Neuronal stem cell (in vitro differentiated cells): ENCODE measurements around the gene RASGRF1. TPM values are rescaled to one million over a fixed set of nuclear protein-coding genes. Genes with fewer than 3 reads are reported as not detected.

Experiments used
- DNase-seq: peaks from one replicate; pipeline ENCODE4 v3.0.0-alpha.2; 2013; ENCODE audit warnings: low spot score
- H2AFZ ChIP-seq: one replicate; pipeline ENCODE4 v1.6.1; 2013; ENCODE audit warnings: mild to moderate bottlenecking, low read length, inconsistent platforms
- H2AK5ac ChIP-seq: 2 replicates; pipeline ENCODE4 v1.6.1; 2013; ENCODE audit warnings: low read depth, mild to moderate bottlenecking, inconsistent platforms, low read length, moderate library complexity, mixed read lengths
- H2BK120ac ChIP-seq: 2 replicates; pipeline ENCODE4 v1.6.1; 2013; ENCODE audit warnings: low read depth, mild to moderate bottlenecking, inconsistent platforms, low read length, moderate library complexity, mixed read lengths
- H2BK12ac ChIP-seq: one replicate; pipeline ENCODE4 v1.6.1; 2013; ENCODE audit warnings: low read length, inconsistent platforms
- H2BK15ac ChIP-seq: 2 replicates; pipeline ENCODE4 v1.6.1; 2013; ENCODE audit warnings: mild to moderate bottlenecking, low read length, inconsistent platforms, mixed read lengths
- H2BK5ac ChIP-seq: one replicate; pipeline ENCODE4 v1.6.1; 2013; ENCODE audit warnings: inconsistent platforms, mild to moderate bottlenecking, low read length, moderate library complexity
- H3K14ac ChIP-seq: one replicate; pipeline ENCODE4 v1.6.1; 2013; ENCODE audit warnings: low read length, inconsistent platforms
- H3K18ac ChIP-seq: 2 replicates; pipeline ENCODE4 v1.6.1; 2013; ENCODE audit warnings: low read length, inconsistent platforms
- H3K23ac ChIP-seq: 2 replicates; pipeline ENCODE4 v1.6.1; 2013; ENCODE audit warnings: low read depth, mild to moderate bottlenecking, mixed read lengths, low read length, inconsistent platforms; ENCODE audit not compliant: poor library complexity
- H3K27ac ChIP-seq: replicated peaks from 3 replicates; pipeline ENCODE4 v1.5.1; 2013; ENCODE audit warnings: low read length, inconsistent platforms
- H3K27me3 ChIP-seq, 3 experiments: 2 replicates each; pipeline ENCODE4 v1.6.1; 2013; ENCODE audit warnings: low read length in 3 of 3, mild to moderate bottlenecking in 2 of 3, inconsistent platforms in 1 of 3, low read depth in 1 of 3, mixed read lengths in 1 of 3, moderate library complexity in 1 of 3; ENCODE audit not compliant: control insufficient read depth in 3 of 3, insufficient read depth in 3 of 3
- H3K36me3 ChIP-seq, 2 donors: replicated peaks in 1 of 2; 2 replicates each; pipeline ENCODE4 v1.6.1; 2013; ENCODE audit warnings: low read length in 2 of 2; ENCODE audit not compliant: control insufficient read depth in 2 of 2, insufficient read depth in 2 of 2
- H3K4ac ChIP-seq: 2 replicates; pipeline ENCODE4 v1.6.1; 2013; ENCODE audit warnings: inconsistent platforms, mild to moderate bottlenecking, low read length, moderate library complexity
- H3K4me1 ChIP-seq, 2 donors: 1 replicate in 1 of 2; 2 replicates in 1 of 2; pipeline ENCODE4 v1.6.1; 2013; ENCODE audit warnings: low read length in 2 of 2, low read depth in 1 of 2; ENCODE audit not compliant: control insufficient read depth in 2 of 2, insufficient read depth in 1 of 2
- H3K4me2 ChIP-seq: one replicate; pipeline ENCODE4 v1.6.1; 2013; ENCODE audit warnings: mild to moderate bottlenecking, low read length, inconsistent platforms; ENCODE audit not compliant: insufficient read depth, poor library complexity, severe bottlenecking
- H3K4me3 ChIP-seq, 2 donors: 2 replicates each; pipeline ENCODE4 v1.5.1; 2013; ENCODE audit warnings: low read length in 2 of 2, mild to moderate bottlenecking in 2 of 2, inconsistent platforms in 1 of 2, moderate library complexity in 1 of 2
- H3K79me1 ChIP-seq: one replicate; pipeline ENCODE4 v1.6.1; 2013; ENCODE audit warnings: low read depth, mild to moderate bottlenecking, inconsistent platforms, low read length, moderate library complexity
- H3K9ac ChIP-seq: one replicate; pipeline ENCODE4 v1.6.1; 2013; ENCODE audit warnings: mild to moderate bottlenecking, low read depth, low read length, inconsistent platforms; ENCODE audit not compliant: poor library complexity
- H3K9me3 ChIP-seq, 2 donors: replicated peaks in 1 of 2; 2 replicates each; pipeline versions ENCODE3 to v1.6.1; 2013; ENCODE audit warnings: low read length in 2 of 2, mild to moderate bottlenecking in 2 of 2, inconsistent platforms in 1 of 2, low read depth in 1 of 2, mixed read lengths in 1 of 2, moderate library complexity in 1 of 2; ENCODE audit not compliant: control insufficient read depth in 2 of 2, insufficient read depth in 1 of 2
- H4K8ac ChIP-seq: one replicate; pipeline ENCODE4 v1.6.1; 2013; ENCODE audit warnings: low read depth, mild to moderate bottlenecking, inconsistent platforms, low read length, moderate library complexity
- H4K91ac ChIP-seq: one replicate; pipeline ENCODE4 v1.6.1; 2013; ENCODE audit warnings: low read length, low read depth, mild to moderate bottlenecking, inconsistent platforms; ENCODE audit not compliant: poor library complexity
- WGBS, 2 donors: extraction: QIAGEN DNeasy Blood & Tissue Kit; methylation state at CpG; one replicate each; pipeline ENCODE4 v1.1.7; 2013; ENCODE audit warnings: missing lambda C conversion rate in 2 of 2, mixed read lengths in 1 of 2; ENCODE audit not compliant: insufficient read length in 2 of 2, insufficient replicate concordance in 1 of 2; ENCODE audit errors: extremely low coverage in 2 of 2; 5-methylcytosine and 5-hydroxymethylcytosine counted together
- polyA plus RNA-seq, 2 experiments: library from polyadenylated mRNA; stranded (reverse); fragments of 200-250 nt; gene quantifications; one replicate each; pipeline ENCODE4 v1.2.3, GENCODE V29; 2013

RASGRF1 gene, protein sequence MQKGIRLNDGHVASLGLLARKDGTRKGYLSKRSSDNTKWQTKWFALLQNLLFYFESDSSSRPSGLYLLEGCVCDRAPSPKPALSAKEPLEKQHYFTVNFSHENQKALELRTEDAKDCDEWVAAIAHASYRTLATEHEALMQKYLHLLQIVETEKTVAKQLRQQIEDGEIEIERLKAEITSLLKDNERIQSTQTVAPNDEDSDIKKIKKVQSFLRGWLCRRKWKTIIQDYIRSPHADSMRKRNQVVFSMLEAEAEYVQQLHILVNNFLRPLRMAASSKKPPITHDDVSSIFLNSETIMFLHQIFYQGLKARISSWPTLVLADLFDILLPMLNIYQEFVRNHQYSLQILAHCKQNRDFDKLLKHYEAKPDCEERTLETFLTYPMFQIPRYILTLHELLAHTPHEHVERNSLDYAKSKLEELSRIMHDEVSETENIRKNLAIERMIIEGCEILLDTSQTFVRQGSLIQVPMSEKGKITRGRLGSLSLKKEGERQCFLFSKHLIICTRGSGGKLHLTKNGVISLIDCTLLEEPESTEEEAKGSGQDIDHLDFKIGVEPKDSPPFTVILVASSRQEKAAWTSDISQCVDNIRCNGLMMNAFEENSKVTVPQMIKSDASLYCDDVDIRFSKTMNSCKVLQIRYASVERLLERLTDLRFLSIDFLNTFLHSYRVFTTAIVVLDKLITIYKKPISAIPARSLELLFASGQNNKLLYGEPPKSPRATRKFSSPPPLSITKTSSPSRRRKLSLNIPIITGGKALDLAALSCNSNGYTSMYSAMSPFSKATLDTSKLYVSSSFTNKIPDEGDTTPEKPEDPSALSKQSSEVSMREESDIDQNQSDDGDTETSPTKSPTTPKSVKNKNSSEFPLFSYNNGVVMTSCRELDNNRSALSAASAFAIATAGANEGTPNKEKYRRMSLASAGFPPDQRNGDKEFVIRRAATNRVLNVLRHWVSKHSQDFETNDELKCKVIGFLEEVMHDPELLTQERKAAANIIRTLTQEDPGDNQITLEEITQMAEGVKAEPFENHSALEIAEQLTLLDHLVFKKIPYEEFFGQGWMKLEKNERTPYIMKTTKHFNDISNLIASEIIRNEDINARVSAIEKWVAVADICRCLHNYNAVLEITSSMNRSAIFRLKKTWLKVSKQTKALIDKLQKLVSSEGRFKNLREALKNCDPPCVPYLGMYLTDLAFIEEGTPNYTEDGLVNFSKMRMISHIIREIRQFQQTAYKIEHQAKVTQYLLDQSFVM (N-terminal part only)
- 0.07 TPM for polyA plus RNA-seq (2013, experiment 1 of 2)
- 0.01 TPM for polyA plus RNA-seq (2013, experiment 2 of 2)

- no peaks in the 10 kb centered on the region for H3K36me3 ChIP-seq
- H3K79me1 ChIP-seq, result no peaks in the 10 kb centered on the region
- H2BK12ac ChIP-seq, result no peak within 1 kb of the TSS
- peak within 1 kb of the TSS; percentile 79 for H3K4me2 ChIP-seq
- H3K4ac ChIP-seq, result no peak within 1 kb of the TSS
- peaks cover 0 to 3% of the 10 kb centered on the region in 2 donors for H3K4me1 ChIP-seq
- peak within 1 kb of the TSS; percentile 61 for H3K9ac ChIP-seq
- no peak within 1 kb of the TSS for H3K14ac ChIP-seq
- H2AK5ac ChIP-seq, result no peak within 1 kb of the TSS
- H4K8ac ChIP-seq, result no peak within 1 kb of the TSS
- H2AFZ ChIP-seq, result peak within 1 kb of the TSS; percentile 56
- H2BK120ac ChIP-seq, result peak within 1 kb of the TSS; percentile 20
- peaks cover 27 to 93% (median 55%) of the 10 kb centered on the region in 3 experiments for H3K27me3 ChIP-seq
- no peak within 1 kb of the TSS for H2BK15ac ChIP-seq
- peak within 1 kb of the TSS in 1 of 2 donors; percentile 65 for H3K4me3 ChIP-seq
- no CpG with 5 or more reads among the region's 61 CpGs for WGBS, 2 donors
- no peak within 1 kb of the TSS for H2BK5ac ChIP-seq
- peak; percentile 42 for DNase-seq
- no peak within 1 kb of the TSS for H4K91ac ChIP-seq
- peak within 1 kb of the TSS; percentile 94 for H3K23ac ChIP-seq
- H3K18ac ChIP-seq, result peak within 1 kb of the TSS; percentile 71
- no peak within 1 kb of the TSS for H3K27ac ChIP-seq
- peaks cover 0 to 6% of the 10 kb centered on the region in 2 donors for H3K9me3 ChIP-seq
Measured at GRCh38 chr15:79090487-79091203, at the start of gene RASGRF1. Gene RASGRF1 (minus strand): TSS chr15:79090780. CDS start chr15:79090498, 282 bp downstream.

DNA sequence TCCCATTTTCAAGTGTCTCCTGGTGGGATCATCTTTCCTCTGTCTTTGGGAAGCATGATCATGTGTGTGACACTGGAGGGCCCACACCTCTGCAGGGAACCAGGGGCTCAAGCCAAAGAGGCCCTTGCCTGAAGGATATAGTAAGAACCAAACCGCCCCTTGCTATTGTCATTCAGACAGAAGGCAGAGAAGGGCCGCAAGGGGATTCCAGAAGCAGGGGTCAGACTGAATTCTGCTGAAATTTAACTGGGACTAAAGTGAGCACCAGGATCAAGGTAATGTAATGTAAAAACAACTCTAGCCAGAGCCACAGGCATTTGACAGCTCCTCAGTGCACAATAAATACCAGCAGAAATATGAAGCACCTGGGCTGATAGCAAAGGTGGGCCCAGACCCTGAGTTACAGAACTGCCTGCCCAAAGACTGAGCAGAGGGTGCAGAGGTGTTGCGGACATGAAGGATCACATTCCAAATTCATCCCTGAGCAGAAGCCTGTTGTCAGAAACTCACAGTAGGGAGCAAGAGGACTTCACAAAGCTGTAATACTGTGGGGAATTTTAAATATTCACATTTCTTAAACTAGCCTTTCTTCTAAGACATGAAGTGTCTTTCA, 46.0 kb upstream of the RASGRF1 start:
- Histone ChIP-seq H3K9me3 (no peaks in the 10 kb centered on the region), H4K8ac (no peak overlapping the region), H3K79me1 (no peaks in the 10 kb centered on the region), H3K4ac (no peak overlapping the region), H2AK5ac (no peak overlapping the region), H3K27ac (no peak overlapping the region), H3K36me3 (no peaks in the 10 kb centered on the region), H2BK15ac (no peak overlapping the region), H3K4me1 (peaks cover 0 to 3% of the 10 kb centered on the region in 2 donors), H3K27me3 (peaks cover 0 to 11% (median 0%) of the 10 kb centered on the region in 3 experiments), H2BK12ac (no peak overlapping the region), H4K91ac (no peak overlapping the region), H3K4me2 (no peak overlapping the region), H2AFZ (no peak overlapping the region), H3K9ac (no peak overlapping the region), H3K18ac (no peak overlapping the region), H2BK5ac (no peak overlapping the region), H3K23ac (no peak overlapping the region), H2BK120ac (no peak overlapping the region), H3K4me3 (no peak overlapping the region), H3K14ac (no peak overlapping the region)
- DNase-seq, result no peak
- whole genome bisulfite sequencing, 2 donors, result no CpG with 5 or more reads among the region's 3 CpGs

- no peak for DNase-seq
- no peak overlapping the region for H2BK120ac ChIP-seq
- H3K14ac ChIP-seq, result no peak overlapping the region
- H2BK5ac ChIP-seq, result no peak overlapping the region
- H3K4me1 ChIP-seq, result peaks cover 0 to 3% of the 10 kb centered on the region in 2 donors
- no peak overlapping the region for H2BK15ac ChIP-seq
- H3K9ac ChIP-seq, result no peak overlapping the region
- no peak overlapping the region for H3K4me3 ChIP-seq
- H3K4me2 ChIP-seq, result no peak overlapping the region
- H4K91ac ChIP-seq, result no peak overlapping the region
- H2AK5ac ChIP-seq, result no peak overlapping the region
- H3K23ac ChIP-seq, result no peak overlapping the region
- H3K27me3 ChIP-seq, result peaks cover 0 to 11% (median 0%) of the 10 kb centered on the region in 3 experiments
- no peaks in the 10 kb centered on the region for H3K36me3 ChIP-seq
- no peak overlapping the region for H3K4ac ChIP-seq
- no peak overlapping the region for H3K27ac ChIP-seq
- no peak overlapping the region for H2AFZ ChIP-seq
- no peak overlapping the region for H2BK12ac ChIP-seq
- no peak overlapping the region for H3K18ac ChIP-seq
- no CpG with 5 or more reads among the region's 2 CpGs for WGBS, 2 donors
- peaks cover 0 to 2% of the 10 kb centered on the region in 2 donors for H3K9me3 ChIP-seq
- no peaks in the 10 kb centered on the region for H3K79me1 ChIP-seq
- H4K8ac ChIP-seq, result no peak overlapping the region
Measured at GRCh38 chr15:79133309-79133708, 42.7 kb upstream of the RASGRF1 start.
